Epidermal melanocyte (primary cell): ENCODE results near the gene ABCA2.
A peak's percentile ranks its signal among the peaks of the same experiment; 100 is the strongest.

Experiments
- DNase-seq: peaks from one replicate; pipeline ENCODE4 v3.0.0; 2011; ENCODE audit warnings: low spot score; ENCODE audit not compliant: insufficient read length

ABCA2 gene

DNA sequence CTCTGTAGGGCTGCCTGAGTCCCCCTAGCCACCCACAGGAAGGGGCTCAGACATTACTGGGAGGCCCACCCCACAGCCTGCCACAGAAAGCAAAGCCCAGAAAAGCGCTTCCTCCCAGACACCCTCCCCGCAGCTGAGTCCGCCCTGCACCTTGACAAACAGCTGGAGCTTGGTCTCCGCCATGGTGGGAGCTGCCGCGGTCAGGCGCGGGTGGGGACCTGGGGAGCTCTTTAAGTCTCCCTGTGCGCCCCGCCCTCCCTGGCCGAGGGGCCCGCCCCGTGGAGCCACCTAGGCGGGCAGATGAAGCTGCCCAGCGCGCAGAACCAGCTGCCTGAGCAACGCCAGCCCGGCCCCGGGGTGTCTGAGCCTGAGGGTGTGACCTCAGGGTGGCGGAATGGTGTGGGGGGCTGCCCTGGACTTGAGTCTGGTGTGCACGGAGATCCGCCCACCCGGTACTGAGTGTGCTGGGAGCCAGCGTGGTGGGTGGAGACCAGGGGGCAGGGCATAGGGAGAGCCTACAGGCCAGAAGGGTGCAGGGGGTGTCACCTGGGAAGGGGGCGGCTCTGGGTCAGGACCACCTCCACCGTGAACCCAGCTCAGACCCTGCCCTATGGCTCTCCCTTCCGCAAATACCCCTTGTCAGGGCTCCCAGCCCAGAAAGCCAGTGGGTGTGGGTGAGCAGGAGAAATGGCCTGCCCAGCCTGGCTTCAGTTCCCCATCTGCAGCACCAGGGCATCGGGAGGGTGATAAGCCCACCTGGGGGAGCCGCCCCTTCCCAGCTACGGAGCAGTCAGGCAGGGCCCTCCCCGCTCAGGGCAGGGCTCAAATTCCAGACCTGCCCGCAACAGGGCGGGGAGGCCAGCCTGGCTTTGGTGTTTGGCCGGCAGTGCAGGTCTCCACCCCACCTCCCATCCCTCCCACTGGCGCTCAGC is 31.4 kb downstream of the ABCA2 start, which contains the start of gene CLIC3:
Gene CLIC3, minus strand, starts transcription at position 208 of the 932 bp plus-strand sequence. Its CDS starts 25 bp downstream, at position 183.
- no peak for DNase-seq

DNA sequence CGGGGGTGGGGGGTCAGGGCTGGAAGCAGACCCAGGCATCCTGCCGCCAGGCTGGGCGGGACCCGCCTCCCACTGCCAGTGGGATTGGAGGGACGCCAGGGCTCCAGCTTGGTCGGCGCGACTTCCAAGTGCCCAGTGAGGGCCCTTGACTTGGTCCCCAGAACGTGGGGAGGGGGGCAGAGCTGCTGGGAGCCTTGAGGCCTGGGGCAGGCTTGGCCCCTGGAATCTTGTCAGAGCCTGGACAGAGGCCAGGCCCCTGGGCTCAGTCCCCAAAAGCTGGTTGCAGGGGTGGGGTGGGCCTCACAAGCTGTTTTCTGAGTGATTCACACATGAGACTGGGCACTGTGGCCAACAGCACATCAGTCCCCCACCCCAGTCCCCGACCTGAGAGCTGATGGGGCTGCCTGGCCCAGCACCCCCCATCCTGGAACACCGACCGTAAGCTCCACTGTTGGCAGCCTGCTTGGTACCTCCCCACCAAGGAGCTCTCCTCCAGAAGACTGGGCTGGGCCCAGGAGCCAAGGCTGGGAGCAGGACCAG is 32.2 kb downstream of the ABCA2 start:
- DNase-seq = no peak

DNA sequence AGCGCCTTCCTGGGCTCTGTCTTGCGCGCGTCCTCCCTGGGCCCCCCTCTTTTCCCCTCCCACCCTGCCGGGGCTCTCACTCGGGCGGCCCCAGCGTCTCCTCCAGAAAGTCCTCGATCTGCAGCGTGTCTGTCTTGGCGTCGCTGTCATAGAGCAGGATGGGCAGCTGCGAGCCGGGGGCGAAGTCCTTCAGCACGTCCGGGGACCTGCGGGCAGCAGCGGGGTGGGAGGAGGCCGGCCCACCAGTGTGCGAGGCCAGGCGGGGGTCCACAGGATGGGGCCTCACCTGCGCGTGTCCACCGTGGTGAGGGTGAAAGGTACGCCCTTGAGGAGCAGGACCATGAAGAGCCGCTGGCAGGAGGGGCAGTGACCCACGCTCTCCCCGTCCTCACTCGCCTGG is 32.7 kb downstream of the ABCA2 start:
- no peak for DNase-seq

DNA sequence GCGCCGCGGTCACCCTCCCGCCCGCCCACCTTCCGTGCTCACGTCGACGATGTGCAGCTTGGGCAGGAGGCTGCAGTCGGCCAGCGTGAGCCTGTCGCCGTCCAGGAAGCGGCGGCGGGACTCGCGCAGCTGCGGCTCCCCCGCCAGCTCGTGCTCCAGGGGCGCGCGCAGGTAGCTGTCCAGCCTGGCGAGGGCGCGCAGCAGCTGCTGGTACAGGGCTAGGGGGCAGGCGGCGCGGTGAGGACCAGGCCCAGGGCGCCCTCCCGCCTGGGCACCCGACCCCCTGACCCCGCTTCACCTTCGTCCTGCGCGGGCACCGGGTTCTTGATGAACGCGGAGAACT is 33.2 kb downstream of the ABCA2 start:
- no peak for DNase-seq

DNA sequence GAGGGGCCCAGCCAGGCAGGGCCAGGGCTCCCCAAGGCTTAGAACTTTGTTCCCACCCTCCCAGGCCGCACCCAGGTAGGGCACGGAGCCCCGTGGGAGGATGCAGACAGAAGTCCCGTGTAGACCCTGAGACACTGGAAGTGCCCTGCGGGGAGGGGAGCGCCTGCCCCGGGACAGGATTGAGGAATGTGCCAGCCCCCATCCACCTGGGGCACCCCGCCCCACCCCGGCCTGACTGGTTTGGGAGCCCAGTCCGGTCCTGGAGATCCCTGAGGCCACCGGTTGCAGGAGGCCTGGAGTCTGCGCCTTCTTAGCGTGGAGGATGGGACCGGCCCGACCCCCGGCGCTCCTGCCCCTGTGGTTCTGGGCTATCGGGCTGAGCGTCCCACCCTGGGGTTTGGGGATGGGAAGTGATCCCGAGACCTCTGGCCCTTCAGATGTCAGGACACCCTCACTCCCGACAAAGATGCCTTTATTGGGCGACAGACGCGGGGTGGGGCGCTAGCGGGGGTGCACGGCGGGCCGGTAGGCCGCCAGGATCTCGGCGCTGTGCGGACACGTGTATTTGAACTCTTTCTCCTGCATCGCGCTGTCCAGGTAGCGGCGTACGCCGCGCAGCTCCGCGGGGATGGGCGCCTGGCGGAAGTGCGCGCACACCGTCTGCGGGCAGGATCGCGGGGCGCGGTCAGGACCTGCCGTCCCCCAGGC is 33.7 kb downstream of the ABCA2 start:
- no peak for DNase-seq

DNA sequence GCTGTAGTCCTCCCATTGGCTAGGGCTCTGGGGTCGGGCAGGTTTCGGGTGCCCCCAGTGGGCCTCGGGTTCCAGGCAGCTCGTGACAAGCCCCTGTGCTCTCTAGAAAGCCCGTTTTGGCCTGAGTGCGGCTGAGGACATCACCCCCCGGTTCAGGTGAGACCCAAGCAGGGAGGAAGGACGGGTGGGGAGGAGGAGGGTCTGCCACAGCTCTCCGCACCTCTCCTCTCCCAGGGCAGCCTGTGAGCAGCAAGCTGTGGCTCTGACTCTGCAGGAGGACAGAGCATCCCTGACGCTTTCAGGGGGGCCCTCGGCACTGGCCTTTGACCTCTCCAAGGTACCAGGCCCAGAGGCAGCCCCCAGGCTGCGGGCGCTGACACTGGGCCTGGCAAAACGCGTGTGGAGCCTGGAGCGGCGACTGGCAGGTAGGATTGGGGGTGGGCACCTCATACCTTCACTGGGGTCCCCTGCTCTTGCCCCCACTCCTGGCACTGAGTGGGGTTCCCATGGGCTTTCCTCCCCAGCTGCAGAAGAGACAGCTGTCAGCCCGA is 35.1 kb downstream of the ABCA2 start:
- DNase-seq = no peak

DNA sequence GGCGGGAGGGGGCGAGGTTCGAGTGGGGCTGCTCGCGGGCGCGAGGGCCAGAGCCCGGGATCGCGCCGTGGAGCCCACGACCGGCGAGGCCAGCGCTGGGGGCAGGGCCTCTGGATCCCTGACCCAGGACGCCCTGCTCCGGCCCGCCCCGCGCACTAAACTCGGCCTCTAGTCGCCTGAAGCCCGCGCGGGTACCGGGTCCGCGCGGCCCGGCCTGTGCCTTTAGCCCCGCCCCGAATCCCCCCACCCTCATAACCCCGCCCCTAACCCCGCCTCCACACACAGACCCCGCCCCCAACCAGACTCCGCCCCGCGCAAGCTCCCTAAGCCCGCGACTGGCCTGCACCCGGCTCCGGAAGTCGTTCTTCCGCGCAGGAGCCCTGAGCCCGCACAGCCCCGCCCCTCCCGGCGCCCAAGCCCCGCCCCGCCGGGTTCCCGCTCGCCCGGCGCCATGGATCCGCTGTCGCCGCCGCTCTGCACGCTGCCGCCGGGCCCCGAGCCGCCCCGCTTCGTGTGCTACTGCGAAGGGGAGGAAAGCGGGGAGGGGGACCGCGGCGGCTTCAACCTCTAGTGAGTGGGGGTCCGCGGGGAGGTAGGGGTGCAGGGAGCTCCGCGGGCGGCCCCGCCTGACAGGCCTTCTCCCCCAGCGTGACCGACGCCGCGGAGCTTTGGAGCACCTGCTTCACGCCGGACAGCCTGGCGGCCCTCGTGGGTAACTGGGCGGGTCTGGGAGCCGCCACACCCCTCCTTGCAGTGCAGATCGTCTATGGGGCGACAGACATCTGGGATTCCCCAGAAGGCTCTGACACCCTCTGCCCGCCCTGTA is 35.8 kb downstream of the ABCA2 start, which contains the start of gene PAXX:
Gene PAXX, plus strand, starts transcription at position 430 of the 826 bp plus-strand sequence. Its CDS starts 22 bp downstream, at position 452.
- peak; percentile 99 for DNase-seq

DNA sequence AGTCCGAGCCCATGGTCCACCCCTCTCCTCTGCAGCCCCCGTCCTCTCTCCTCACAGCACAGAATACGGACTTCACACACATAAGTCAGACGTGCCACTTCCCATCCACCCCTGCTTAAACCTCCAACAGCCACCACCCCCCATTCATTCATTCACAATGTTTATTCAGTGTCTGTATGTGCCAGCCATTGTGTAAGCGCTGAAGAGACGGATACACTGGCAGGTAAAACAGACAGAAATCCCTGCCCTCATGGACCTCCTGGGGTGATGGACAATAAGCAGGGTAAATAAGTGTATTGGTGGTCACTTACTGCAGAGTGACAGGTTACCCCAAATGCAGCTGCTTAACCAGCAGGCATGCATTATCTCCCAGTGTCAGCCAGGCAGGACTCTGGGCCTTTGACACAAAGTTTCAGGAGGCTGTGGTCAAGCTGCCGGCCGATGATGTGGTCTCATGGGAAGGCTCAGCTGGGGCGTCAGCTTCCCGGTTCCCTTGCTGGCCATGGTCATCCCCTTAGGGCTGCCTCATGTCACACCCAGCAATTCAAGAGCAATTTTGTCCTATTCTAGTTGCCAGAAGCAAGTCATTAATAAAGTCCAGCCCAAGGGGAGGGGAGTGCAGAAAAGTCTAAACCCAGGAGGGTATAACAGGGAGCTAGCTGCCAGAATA is 37.7 kb downstream of the ABCA2 start:
- no peak for DNase-seq

DNA sequence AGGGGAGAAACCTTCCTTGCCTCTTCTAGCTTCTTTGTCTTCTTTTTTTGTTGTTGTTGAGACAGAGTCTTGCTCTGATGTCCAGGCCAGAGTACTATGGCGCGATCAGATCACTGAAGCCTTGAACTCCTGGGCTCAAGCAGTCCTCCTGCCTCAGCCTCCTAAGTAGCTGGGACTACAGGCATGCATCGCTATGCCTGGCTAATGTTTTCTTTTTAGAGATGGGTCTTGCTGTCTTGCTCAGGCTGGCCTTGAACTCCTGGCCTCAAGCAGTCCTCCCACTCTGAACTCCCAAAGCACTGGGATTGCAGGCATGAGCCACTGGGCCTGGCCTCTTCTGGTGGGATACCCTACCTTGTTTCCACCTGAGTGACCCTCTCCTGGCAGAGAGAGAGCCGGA is 39.2 kb downstream of the ABCA2 start:
- no peak for DNase-seq

DNA sequence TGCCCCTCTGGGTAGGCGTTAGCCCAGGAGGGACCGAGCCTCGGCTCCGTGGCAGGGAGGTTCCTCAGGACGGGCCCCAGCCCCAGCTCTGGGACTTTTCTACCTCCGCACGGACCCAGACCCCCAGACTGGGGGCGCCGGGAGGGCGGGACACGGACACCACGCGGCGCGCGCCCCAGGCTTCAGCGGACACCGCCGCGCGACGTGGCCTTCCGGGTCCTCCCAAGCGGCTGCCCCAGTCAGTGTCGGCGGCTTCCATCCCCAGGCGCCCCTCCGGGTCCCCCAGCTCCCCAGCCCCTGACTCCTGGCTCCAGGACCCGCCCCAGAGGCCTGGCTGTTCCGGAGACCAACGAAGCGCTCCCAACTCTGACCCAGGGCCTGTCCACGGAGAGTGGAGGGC is 42.2 kb downstream of the ABCA2 start:
- no peak for DNase-seq

DNA sequence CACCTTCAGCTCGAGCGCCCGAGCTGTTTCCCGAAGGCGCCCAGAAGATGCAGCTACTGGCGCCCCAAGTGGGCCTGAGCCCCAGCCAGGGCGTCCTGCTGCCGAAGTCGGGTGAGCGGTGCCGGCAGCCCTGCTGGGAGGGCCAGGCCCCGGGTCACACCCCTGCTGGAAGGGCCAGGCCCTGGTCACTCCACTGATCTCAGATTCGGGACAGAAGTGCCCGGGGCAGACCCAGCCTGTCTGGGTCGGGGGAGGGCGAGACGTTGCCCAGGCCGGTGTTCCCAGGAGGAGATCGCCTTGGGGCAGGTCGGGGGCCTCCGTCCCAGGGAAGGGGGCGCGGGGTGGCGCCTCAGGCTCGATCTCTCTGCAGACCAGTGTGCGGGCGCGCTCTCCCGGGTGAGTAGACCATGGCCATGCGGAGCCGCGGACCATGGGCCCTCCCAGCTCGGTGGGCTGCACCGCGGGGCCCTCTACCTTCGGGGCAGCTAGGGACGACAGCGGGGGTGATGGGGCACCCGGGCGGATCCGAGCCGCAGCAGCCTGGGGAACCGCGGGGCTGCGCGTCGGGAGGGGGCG is 42.9 kb downstream of the ABCA2 start:
- no peak for DNase-seq

DNA sequence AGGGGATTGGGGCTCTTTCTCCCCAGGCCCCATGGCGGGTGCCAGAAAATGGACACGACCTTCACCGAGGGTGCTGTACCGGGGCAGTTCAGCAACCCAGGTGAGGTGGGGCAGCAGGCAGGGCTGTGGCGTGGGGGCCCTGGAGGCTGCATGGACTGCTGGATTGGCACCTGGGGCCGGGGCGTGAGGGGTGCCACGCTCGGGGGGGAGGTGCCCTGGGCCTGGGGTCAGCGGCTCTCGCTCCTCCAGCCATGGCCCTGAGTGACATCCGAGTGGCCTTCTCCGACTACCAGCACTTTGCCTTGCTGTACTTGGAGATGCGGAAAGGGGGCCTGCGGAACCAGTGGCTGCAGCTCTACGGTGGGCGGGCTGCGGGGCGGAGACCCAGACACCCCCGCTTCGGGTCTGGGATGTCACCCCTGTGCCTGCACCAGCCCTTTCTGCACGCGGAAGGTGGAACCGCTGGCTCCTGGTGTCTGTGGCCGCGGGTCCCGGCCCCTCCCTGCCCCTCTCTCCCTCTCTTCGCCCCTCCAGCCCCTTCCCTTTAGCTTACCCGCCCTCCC is 43.5 kb downstream of the ABCA2 start:
- no peak for DNase-seq

DNA sequence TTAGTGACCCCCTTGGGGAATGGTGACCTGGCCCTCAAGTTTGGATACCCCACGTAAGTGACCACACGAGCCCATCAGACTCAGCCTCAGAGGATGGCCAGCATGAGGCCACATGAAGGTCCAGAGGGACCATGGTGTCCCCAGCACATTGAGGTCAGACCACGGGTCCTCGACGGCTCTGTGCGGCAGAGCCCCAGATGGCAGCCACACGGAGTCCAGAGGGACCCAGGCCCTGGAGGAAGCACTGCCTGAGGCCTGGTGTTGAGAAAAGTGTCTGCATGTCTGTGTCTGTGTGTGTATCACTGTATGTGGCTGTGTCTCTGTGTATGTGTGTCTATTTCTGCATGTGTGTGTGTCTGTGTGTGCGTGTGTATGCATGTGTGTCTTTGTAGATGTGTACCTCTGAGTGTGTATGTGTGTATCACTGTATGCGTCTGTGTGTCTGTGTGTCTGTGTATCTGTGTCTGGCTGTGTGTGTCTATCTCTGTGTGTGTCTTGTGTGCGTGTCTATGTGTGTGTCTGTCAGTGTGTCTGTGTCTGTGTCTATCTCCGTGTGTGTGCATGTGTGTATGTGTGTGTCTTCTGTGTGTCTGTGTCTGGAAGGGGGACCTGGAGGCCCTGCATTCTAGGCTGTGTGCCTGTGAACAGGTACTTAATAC is 44.3 kb downstream of the ABCA2 start:
- DNase-seq = no peak

DNA sequence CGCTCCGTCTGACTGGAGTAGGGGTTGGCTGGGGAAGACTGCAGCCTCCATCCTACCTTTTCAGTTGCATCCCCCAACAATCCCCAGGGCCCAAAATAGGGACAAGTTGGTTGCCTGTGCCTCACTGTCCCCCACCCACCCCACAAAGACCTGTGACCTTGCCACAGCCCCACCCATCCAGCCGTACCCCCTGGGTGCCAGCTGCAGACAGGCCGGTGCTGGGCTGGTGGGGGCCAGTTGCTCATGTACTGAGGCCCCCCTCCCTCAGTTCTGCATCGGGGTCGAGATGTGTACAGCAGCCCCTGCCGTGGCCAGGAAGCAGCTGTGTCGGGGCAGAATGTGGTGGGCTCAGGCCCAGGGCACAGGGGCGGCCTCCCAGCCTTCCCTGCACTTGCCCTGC is 44.9 kb downstream of the ABCA2 start:
- no peak for DNase-seq

DNA sequence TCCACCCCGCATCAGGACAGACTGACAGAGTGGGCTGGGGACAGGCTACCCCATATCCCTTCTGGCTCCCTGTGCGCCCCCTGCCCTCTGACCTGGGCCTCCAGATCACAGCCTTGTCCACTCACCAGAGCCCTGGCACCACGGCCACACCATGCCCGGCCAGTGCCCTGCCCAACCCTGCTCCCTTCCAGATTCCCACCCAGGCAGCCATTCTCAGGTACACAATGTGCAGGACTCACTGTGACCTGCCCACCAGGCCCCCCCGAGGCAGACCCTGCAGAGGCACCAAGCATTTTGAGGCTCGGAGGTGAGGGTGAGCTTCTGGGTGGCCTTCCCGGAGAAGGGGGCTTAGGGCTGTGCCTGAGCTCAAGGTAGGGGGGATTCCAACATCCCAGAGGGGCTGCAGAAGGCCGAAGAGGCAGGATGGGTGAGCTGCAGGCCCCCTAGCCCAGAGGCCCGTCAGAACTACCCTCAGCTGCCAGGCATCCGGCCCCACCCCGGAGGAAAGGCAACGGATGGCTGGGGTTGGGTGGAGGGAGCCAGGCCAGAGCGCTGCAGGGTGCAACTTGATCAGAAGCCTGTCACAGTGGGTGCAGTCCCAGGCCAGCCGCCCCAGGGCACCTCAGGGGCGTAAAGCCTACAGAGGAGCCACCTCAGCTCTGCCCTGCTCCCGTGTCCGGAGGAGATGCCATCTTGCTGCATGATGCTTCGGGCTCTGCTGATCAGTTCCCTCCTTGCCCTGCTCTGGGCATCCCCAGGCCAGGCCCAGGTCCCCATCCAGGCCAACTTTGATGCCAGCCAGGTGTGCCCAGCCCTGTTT is 45.6 kb downstream of the ABCA2 start, which contains the start of gene LCNL1:
Gene LCNL1, plus strand, starts transcription at position 762 of the 820 bp plus-strand sequence. CDS start 594 bp downstream, outside the sequence.
- DNase-seq = no peak

DNA sequence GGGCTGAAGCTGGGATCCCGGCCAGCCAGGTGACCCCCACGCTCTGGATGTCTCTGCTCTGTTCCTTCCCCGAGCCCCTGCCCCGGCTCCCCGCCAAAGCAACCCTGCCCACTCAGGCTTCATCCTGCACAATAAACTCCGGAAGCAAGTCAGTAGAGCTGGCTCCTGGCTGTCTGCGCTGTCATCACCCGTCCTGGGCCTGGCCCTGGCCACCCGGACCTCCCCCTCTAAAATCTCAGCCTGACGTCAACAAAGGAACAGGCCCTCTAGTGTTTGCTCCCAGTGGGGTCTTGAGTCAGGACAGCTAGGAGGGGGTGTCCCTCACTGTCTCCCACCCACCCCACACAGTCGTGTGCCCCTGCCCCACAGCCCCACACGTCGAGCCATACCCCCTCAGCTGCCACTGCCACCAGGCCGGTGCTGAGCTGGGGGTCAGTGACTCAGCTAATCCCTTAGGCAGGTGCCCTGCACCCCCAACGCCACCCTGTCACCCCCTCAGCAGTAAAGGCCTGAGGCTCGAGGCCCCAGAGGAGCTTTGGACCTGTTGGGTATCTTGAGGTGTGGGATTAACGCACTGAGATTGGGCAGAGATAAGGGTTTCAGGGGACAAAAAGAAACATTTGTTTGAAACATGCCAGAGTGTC is 46.3 kb downstream of the ABCA2 start:
- DNase-seq = no peak

DNA sequence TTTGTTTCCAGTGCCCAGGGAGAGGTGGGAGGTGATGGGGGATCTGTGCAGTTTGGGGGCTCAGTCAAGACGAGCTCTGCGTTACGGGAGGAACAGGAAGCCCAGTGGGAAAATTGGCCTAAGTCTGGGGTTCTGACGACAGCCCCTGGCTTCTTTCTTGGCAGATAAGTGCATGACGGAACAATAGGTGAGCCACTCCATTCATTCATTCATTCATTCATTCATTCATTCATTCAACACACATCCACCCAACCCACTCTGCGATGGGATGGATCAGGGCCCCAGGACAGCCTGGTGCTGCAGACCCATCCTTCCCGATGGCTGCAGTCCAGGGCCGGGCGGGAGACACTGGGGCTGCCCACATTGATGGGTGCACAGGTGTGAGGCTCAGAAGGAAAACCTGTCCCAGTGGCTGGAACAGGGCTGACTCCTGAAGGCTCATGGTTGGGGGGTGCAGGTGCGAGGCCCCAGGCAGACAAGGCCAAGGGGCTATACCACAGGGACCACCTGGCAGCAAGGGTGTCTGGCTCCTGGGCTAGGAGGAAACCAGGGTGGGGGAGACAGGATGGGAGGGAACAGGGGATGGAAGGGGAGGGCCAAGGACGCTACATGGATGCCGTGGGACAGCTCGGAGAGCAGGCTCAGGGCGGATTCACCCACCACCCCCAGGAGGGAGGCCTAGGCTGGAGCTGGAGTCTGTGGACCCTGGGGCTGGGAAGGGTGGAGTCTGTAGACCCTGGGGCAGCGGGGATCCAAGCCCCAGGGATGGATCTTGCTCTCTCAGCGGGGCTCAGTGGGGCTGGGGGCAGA is 47.2 kb downstream of the ABCA2 start:
- no peak for DNase-seq
